ENCODE measurements around the gene PPP6R1. TPM values are rescaled to one million over a fixed set of nuclear protein-coding genes. Genes with fewer than 3 reads are reported as not detected.

PPP6R1 gene
- total and polyA plus RNA-seq, 7 experiments from 2014 or later, result 39.3 to 223 (median 156) TPM

GRCh38 chr19:55256562-55257460 is 2.0 kb downstream of the PPP6R1 start:
- CTCF ChIA-PET, result interaction anchor here (0.6 to 1.4 kb wide), 3 partner anchors 9 to 52 kb away, joined by 3 to 4 read pairs (median 3); no protein-coding TSS in a partner anchor
- H3K36me3 Mint-ChIP-seq, result peaks cover 0 to 43% (median 0%) of the 10 kb centered on the region in 5 donors
- intact Hi-C loops (cut with micrococcal nuclease), result loop anchor here (5.0 to 10.0 kb wide), 6 partner anchors 35 to 888 kb away; partner anchors contain the start of genes COX6B2 (in 1 of the 2), PPP1R12C (in 1 of the 2) and ZNF444 (in 1 of the 2)
- H3K9me3 Mint-ChIP-seq, result no peaks in the 10 kb centered on the region
- peak overlapping the region; percentile 95 to 99 (median 97) for H3K27ac Mint-ChIP-seq
- peak overlapping the region; percentile 77 for H3K4me3 ChIP-seq (ENCODE audit: low read length)
- DNase-seq, result peak in 1 of 9 donors; percentile 30
- peaks cover 48 to 63% of the 10 kb centered on the region in 2 donors for H3K4me1 ChIP-seq (ENCODE audit: control insufficient read depth in 2 of 2, insufficient read depth in 2 of 2, low read length in 2 of 2)
- H3K9me3 ChIP-seq (ENCODE audit: control insufficient read depth in 2 of 3, low read length in 3 of 3), result no peaks in the 10 kb centered on the region
- POLR2A ChIA-PET, result interaction anchor here (0.7 to 12.3 kb wide), 13 partner anchors 8 to 386 kb away, joined by 3 to 156 read pairs (median 4); partner anchors contain the start of genes BRSK1, HSPBP1, KMT5C and TMEM238
- no peaks in the 10 kb centered on the region for H3K27me3 Mint-ChIP-seq
- ATAC-seq, result no peak
- peaks cover 50 to 67% (median 61%) of the 10 kb centered on the region in 7 donors for H3K4me1 Mint-ChIP-seq
- H3K27me3 ChIP-seq (ENCODE audit: control insufficient read depth in 2 of 2, insufficient read depth in 2 of 2, low read length in 2 of 2), result no peaks in the 10 kb centered on the region
- H3K27ac ChIP-seq (ENCODE audit: low read depth, low read length), result peak overlapping the region; percentile 94
- peaks cover 0 to 9% (median 0%) of the 10 kb centered on the region in 3 experiments for H3K36me3 ChIP-seq (ENCODE audit: control insufficient read depth in 2 of 3, insufficient read depth in 3 of 3, low read length in 3 of 3)
- H3K4me3 Mint-ChIP-seq, result peak overlapping the region; percentile 89 to 99 (median 98)

- Histone ChIP-seq H3K9me3 (ENCODE audit: control insufficient read depth in 2 of 3, low read length in 3 of 3) (no peaks in the 10 kb centered on the region), H3K36me3 (ENCODE audit: control insufficient read depth in 2 of 3, insufficient read depth in 3 of 3, low read length in 3 of 3) (peaks cover 0 to 9% (median 0%) of the 10 kb centered on the region in 3 experiments), H3K4me3 (ENCODE audit: low read length) (peak overlapping the region; percentile 77), H3K27ac (ENCODE audit: low read depth, low read length) (peak overlapping the region; percentile 94), H3K27me3 (ENCODE audit: control insufficient read depth in 2 of 2, insufficient read depth in 2 of 2, low read length in 2 of 2) (no peaks in the 10 kb centered on the region), H3K4me1 (ENCODE audit: control insufficient read depth in 2 of 2, insufficient read depth in 2 of 2, low read length in 2 of 2) (peaks cover 58 to 73% of the 10 kb centered on the region in 2 donors)
- peak in 5 of 9 donors; percentile 25 to 52 (median 34) for DNase-seq
- intact Hi-C loops (cut with micrococcal nuclease), result loop anchor here (2.0 to 10.0 kb wide), 7 partner anchors 35 to 889 kb away; partner anchors contain the start of genes COX6B2 (in 1 of the 2), PPP1R12C (in 1 of the 2) and ZNF444 (in 1 of the 2)
- Mint-ChIP-seq H3K4me3 (peak overlapping the region; percentile 89 to 99 (median 98)), H3K36me3 (peaks cover 0 to 50% (median 3%) of the 10 kb centered on the region in 5 donors), H3K9me3 (no peaks in the 10 kb centered on the region), H3K4me1 (peaks cover 60 to 76% (median 71%) of the 10 kb centered on the region in 7 donors), H3K27ac (peak overlapping the region; percentile 95 to 99 (median 97)), H3K27me3 (no peaks in the 10 kb centered on the region)
- ChIA-PET CTCF (interaction anchor here (0.5 to 2.8 kb wide), 5 partner anchors 27 to 71 kb away, joined by 3 to 9 read pairs (median 3); no protein-coding TSS in a partner anchor), POLR2A (interaction anchor here (0.6 to 12.3 kb wide), 15 partner anchors 8 to 399 kb away, joined by 3 to 156 read pairs (median 4); partner anchors contain the start of genes BRSK1, HSPBP1, KMT5C and RPL28)
- no peak for ATAC-seq
Measured at GRCh38 chr19:55255618-55256423, 3.0 kb downstream of the PPP6R1 start.

- POLR2A ChIA-PET, result interaction anchor here (0.6 to 12.3 kb wide), 17 partner anchors 9 to 352 kb away, joined by 3 to 156 read pairs (median 5); partner anchors contain the start of genes BRSK1, FIZ1, HSPBP1 and ISOC2
- Histone ChIP-seq H3K9me3 (ENCODE audit: control insufficient read depth in 2 of 3, low read length in 3 of 3) (no peaks in the 10 kb centered on the region), H3K27ac (ENCODE audit: low read depth, low read length) (peak overlapping the region; percentile 94), H3K4me1 (ENCODE audit: control insufficient read depth in 2 of 2, insufficient read depth in 2 of 2, low read length in 2 of 2) (peaks cover 66 to 73% of the 10 kb centered on the region in 2 donors), H3K27me3 (ENCODE audit: control insufficient read depth in 2 of 2, insufficient read depth in 2 of 2, low read length in 2 of 2) (no peaks in the 10 kb centered on the region), H3K36me3 (ENCODE audit: control insufficient read depth in 2 of 3, insufficient read depth in 3 of 3, low read length in 3 of 3) (peaks cover 0 to 18% (median 0%) of the 10 kb centered on the region in 3 experiments), H3K4me3 (ENCODE audit: low read length) (peak overlapping the region; percentile 77)
- ATAC-seq (no peak), DNase-seq (no peak)
- H3K4me3 Mint-ChIP-seq, result peak overlapping the region; percentile 89 to 99 (median 98)
- no peaks in the 10 kb centered on the region for H3K27me3 Mint-ChIP-seq
- H3K27ac Mint-ChIP-seq, result peak overlapping the region; percentile 95 to 99 (median 97)
- CTCF ChIA-PET, result interaction anchor here (1.0 to 2.8 kb wide), 4 partner anchors 26 to 249 kb away, joined by 3 to 9 read pairs (median 5); partner anchors contain the start of gene HSPBP1
- intact Hi-C loops (cut with micrococcal nuclease), result loop anchor here (1.0 to 10.0 kb wide), 8 partner anchors 26 to 890 kb away; partner anchors contain the start of genes HSPBP1 (in 2 of the 2), ISOC2 (in 1 of the 2), KMT5C (in 1 of the 2) and RPL28 (in 1 of the 2)
- peaks cover 59 to 81% (median 70%) of the 10 kb centered on the region in 7 donors for H3K4me1 Mint-ChIP-seq
- H3K9me3 Mint-ChIP-seq, result no peaks in the 10 kb centered on the region
- peaks cover 0 to 48% (median 4%) of the 10 kb centered on the region in 5 donors for H3K36me3 Mint-ChIP-seq
Measured at GRCh38 chr19:55254625-55254977, 4.2 kb downstream of the PPP6R1 start.

GRCh38 chr19:55253842-55254624 is 4.8 kb downstream of the PPP6R1 start:
- ATAC-seq (peak; percentile 50), DNase-seq (peak in 8 of 9 donors; percentile 52 to 85 (median 81))
- Mint-ChIP-seq H3K27ac (peak overlapping the region; percentile 95 to 99 (median 97)), H3K4me1 (peaks cover 59 to 80% (median 67%) of the 10 kb centered on the region in 7 donors), H3K27me3 (no peaks in the 10 kb centered on the region), H3K36me3 (peaks cover 0 to 48% (median 4%) of the 10 kb centered on the region in 5 donors), H3K9me3 (no peaks in the 10 kb centered on the region), H3K4me3 (peak overlapping the region; percentile 89 to 99 (median 98))
- Histone ChIP-seq H3K27ac (ENCODE audit: low read depth, low read length) (peak overlapping the region; percentile 94), H3K9me3 (ENCODE audit: control insufficient read depth in 2 of 3, low read length in 3 of 3) (no peaks in the 10 kb centered on the region), H3K27me3 (ENCODE audit: control insufficient read depth in 2 of 2, insufficient read depth in 2 of 2, low read length in 2 of 2) (no peaks in the 10 kb centered on the region), H3K36me3 (ENCODE audit: control insufficient read depth in 2 of 3, insufficient read depth in 3 of 3, low read length in 3 of 3) (peaks cover 0 to 21% (median 0%) of the 10 kb centered on the region in 3 experiments), H3K4me1 (ENCODE audit: control insufficient read depth in 2 of 2, insufficient read depth in 2 of 2, low read length in 2 of 2) (peaks cover 67 to 71% of the 10 kb centered on the region in 2 donors), H3K4me3 (ENCODE audit: low read length) (peak overlapping the region; percentile 77)
- ChIA-PET POLR2A (interaction anchor here (0.5 to 12.3 kb wide), 19 partner anchors 8 to 345 kb away, joined by 3 to 156 read pairs (median 5); partner anchors contain the start of genes BRSK1, FIZ1, HSPBP1 and ISOC2), CTCF (interaction anchor here (0.7 to 2.8 kb wide), 5 partner anchors 26 to 1027 kb away, joined by 3 to 9 read pairs (median 5); partner anchors contain the start of gene HSPBP1)
- intact Hi-C loops (cut with micrococcal nuclease), result loop anchor here (1.0 to 10.0 kb wide), 8 partner anchors 26 to 891 kb away; partner anchors contain the start of genes HSPBP1 (in 2 of the 2), ISOC2 (in 1 of the 2), KMT5C (in 1 of the 2) and RPL28 (in 1 of the 2)

Data from naive thymus-derived CD4-positive, alpha-beta T cell (primary cell).